ENCODE results near the gene CEP85.

DNA sequence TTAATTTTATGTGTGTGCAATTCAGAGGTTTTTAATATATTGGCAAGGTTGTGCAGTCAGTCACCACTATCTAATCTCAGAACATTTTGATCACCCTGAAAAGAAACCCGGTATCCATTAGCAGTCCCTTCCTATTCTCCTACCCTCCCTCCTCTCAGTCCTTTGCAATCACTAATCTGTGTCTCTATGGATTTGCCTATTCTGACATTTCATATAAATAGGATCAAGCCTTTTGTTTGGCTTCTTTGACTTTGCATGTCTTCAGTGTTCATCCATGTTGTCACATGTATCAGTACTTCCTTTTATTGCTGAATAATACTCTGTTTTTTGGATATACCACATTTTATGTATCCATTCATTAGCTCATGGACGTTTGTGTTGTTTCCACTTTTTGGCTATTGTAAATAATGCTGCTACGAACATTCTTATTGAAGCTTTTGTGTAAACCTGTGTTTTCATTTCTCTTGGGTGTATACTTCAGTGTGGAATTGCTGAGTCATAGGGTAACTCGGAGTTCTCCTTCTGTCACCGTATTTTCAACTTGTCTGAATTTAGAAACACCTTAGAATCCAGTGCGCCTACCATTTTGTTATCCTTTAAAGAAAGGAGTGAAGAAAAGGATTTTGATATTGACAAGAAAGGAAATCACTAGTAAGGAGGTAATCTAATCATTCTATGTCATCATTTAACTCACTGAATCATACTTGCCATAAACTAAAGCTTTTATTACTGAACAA, 3.4 kb downstream of the CEP85 start:
- no peak for TF ChIP-seq CTCF (conservative IDR thresholded peaks at IDR 0.05 in 1 of 2, IDR thresholded peaks at IDR 0.05 in 1 of 2; ENCODE audit: extremely low read depth in 1 of 2, insufficient read depth in 1 of 2, low read depth in 1 of 2, low read length in 2 of 2)
- TF ChIP-seq EZH2 (IDR thresholded peaks at IDR 0.05; ENCODE audit: borderline replicate concordance, low read length): no peak

Measured in mammary epithelial cell (primary cell).